ENCODE measurements around the gene KCNMA1.

The KCNMA1 gene

GRCh38 chr10:77479586-77479985, 158.0 kb downstream of the KCNMA1 start:
- DNase-seq (ENCODE audit: low spot score) = no peak

GRCh38 chr10:77478962-77479359, 158.6 kb downstream of the KCNMA1 start:
- no peak for DNase-seq (ENCODE audit: low spot score)

- no peak for DNase-seq (ENCODE audit: low spot score)
These were observed 159.2 kb downstream of the KCNMA1 start for GRCh38 chr10:77478247-77478961.

GRCh38 chr10:77475522-77475921, 162.1 kb downstream of the KCNMA1 start:
- no peak for DNase-seq (ENCODE audit: low spot score)

GRCh38 chr10:77474939-77475338, 162.7 kb downstream of the KCNMA1 start:
- no peak for DNase-seq (ENCODE audit: low spot score)

GRCh38 chr10:77474386-77474785, 163.2 kb downstream of the KCNMA1 start:
- no peak for DNase-seq (ENCODE audit: low spot score)

- DNase-seq (ENCODE audit: low spot score) = no peak
These were observed 165.5 kb downstream of the KCNMA1 start for GRCh38 chr10:77472146-77472545.

- no peak for DNase-seq (ENCODE audit: low spot score)
These were observed 166.5 kb downstream of the KCNMA1 start for GRCh38 chr10:77471069-77471536.

- no peak for DNase-seq (ENCODE audit: low spot score)
These were observed 170.1 kb downstream of the KCNMA1 start for GRCh38 chr10:77467422-77467963.

GRCh38 chr10:77463967-77464745, 173.5 kb downstream of the KCNMA1 start:
- DNase-seq (ENCODE audit: low spot score) = no peak

- DNase-seq (ENCODE audit: low spot score) = no peak
These were observed 174.1 kb downstream of the KCNMA1 start for GRCh38 chr10:77463499-77463898.

- DNase-seq (ENCODE audit: low spot score) = no peak
These were observed 175.8 kb downstream of the KCNMA1 start for GRCh38 chr10:77461636-77462296.

GRCh38 chr10:77459905-77460304, 177.7 kb downstream of the KCNMA1 start:
- no peak for DNase-seq (ENCODE audit: low spot score)

GRCh38 chr10:77458986-77459590, 178.5 kb downstream of the KCNMA1 start:
- no peak for DNase-seq (ENCODE audit: low spot score)

- no peak for DNase-seq (ENCODE audit: low spot score)
These were observed 179.9 kb downstream of the KCNMA1 start for GRCh38 chr10:77457721-77458120.

- no peak for DNase-seq (ENCODE audit: low spot score)
These were observed 180.3 kb downstream of the KCNMA1 start for GRCh38 chr10:77457266-77457665.

GRCh38 chr10:77456414-77456813, 181.2 kb downstream of the KCNMA1 start:
- no peak for DNase-seq (ENCODE audit: low spot score)

GRCh38 chr10:77455561-77455960, 182.0 kb downstream of the KCNMA1 start:
- DNase-seq (ENCODE audit: low spot score) = no peak

- no peak for DNase-seq (ENCODE audit: low spot score)
These were observed 184.6 kb downstream of the KCNMA1 start for GRCh38 chr10:77452952-77453564.

- no peak for DNase-seq (ENCODE audit: low spot score)
These were observed 185.7 kb downstream of the KCNMA1 start for GRCh38 chr10:77451886-77452285.

GRCh38 chr10:77448226-77448625, 189.4 kb downstream of the KCNMA1 start:
- no peak for DNase-seq (ENCODE audit: low spot score)

- DNase-seq (ENCODE audit: low spot score) = no peak
These were observed 190.9 kb downstream of the KCNMA1 start for GRCh38 chr10:77446700-77447099.

Measured in hematopoietic multipotent progenitor cell treated with erythropoietin and hydrocortisone succinate and interleukin-3 and kit ligand, for 15 days (in vitro differentiated cells).